Activated T-helper 1 cell treated with anti-CD3 and anti-CD28 coated beads, Interleukin-12 subunit alpha, Interleukin-12 subunit beta, Interleukin-2, Interleukin-4 antibody, amounts not matched to agents 30 ng/mL and 10 ng/mL and 1 ng/mL, durations not matched to agents 14 hours and 24 hours and 36 hours (primary cell): ENCODE results near the gene ANAPC2. TPM values are rescaled to one million over a fixed set of nuclear protein-coding genes. Genes with fewer than 3 reads are reported as not detected.

Experiments
- DNase-seq: peaks from one replicate; pipeline ENCODE4 v3.0.0; 2021; ENCODE audit warnings: low spot score
- H3K27ac Mint-ChIP-seq: one replicate; pipeline ENCODE4 v1.8.0; 2021; ENCODE audit warnings: mild to moderate bottlenecking, mixed read lengths
- H3K27me3 Mint-ChIP-seq: one replicate; pipeline ENCODE4 v1.8.0; 2022; ENCODE audit warnings: mild to moderate bottlenecking, moderate library complexity, mixed read lengths; ENCODE audit not compliant: insufficient read depth
- H3K36me3 Mint-ChIP-seq: one replicate; pipeline ENCODE4 v1.8.0; 2021; ENCODE audit warnings: low read depth, mixed read lengths
- H3K4me1 Mint-ChIP-seq: one replicate; pipeline ENCODE4 v1.8.0; 2021; ENCODE audit warnings: low read depth, mixed read lengths
- H3K4me3 Mint-ChIP-seq: one replicate; pipeline ENCODE4 v1.8.0; 2021; ENCODE audit warnings: mild to moderate bottlenecking, moderate library complexity, mixed read lengths
- H3K9me3 Mint-ChIP-seq: one replicate; pipeline ENCODE4 v1.8.0; 2021; ENCODE audit warnings: mixed read lengths
- intact Hi-C: fragments of 100-400 bp; cut with micrococcal nuclease; formaldehyde crosslinking; loops from one replicate; pipeline ENCODE4 v1.15.1; 2024
- total RNA-seq: library from RNA; stranded (reverse); gene quantifications from 2 replicates; pipeline ENCODE4 v1.2.3, GENCODE V29; 2022

Gene ANAPC2
- total RNA-seq, 1 donor from 2014 or later: 63.6 TPM

DNA sequence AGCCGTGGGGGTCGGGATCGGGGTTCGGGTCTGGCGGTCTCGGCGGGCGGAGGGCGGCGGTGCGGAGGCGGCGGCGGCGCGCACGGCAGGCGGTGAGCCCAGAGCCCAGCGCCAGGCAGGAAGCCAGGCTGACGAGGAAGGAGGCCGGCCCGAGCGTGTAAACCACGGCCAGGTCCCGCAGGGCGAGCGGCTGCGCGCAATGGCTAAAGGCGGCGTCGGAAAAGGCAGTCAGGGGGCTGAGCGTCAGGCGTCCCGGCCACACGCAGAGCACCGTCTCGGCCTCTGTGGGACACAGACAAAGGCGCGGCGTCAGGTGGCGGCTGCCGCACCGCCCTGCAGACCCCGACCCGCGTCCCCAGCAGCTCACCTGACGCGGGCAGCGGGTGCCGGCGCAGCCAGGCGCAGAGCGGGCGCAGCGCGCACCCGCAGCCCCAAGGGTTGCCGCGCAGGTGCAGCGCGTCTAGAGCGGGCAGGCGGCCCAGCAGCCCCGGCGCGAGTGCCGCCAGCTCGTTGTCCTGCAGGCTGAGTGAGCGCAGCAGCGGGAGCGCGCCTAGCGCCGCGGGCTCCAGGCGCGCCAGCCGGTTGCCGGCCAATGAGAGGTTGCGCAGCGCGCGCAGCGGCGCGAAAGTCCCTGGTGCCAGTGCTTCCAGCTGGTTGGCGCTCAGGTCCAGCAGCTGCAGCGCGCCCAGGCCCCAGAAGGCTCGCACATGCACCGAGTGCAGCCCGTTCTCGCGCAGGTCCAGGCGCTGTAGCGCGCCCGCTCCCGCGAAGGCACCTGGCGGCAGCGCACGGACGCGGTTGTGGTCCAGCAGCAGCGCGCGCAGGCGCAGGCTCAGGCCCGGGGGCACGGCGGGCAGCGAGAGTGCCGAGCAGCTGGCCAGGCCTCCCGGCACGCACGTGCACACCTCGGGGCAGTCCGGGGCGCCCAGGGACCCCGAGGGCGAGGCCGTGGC lies 19.2 kb downstream of the ANAPC2 start:
- H3K4me1 Mint-ChIP-seq: no peaks in the 10 kb centered on the region
- H3K36me3 Mint-ChIP-seq: no peaks in the 10 kb centered on the region
- intact Hi-C loops: loop anchor here (2.0 kb wide), 1 partner anchor 30 kb away; the partner anchor contains the start of gene GRIN1
- H3K9me3 Mint-ChIP-seq: no peaks in the 10 kb centered on the region
- DNase-seq: no peak
- H3K27me3 Mint-ChIP-seq: peaks cover 30% of the 10 kb centered on the region
- H3K4me3 Mint-ChIP-seq: no peak overlapping the region
- no peak overlapping the region for H3K27ac Mint-ChIP-seq

DNA sequence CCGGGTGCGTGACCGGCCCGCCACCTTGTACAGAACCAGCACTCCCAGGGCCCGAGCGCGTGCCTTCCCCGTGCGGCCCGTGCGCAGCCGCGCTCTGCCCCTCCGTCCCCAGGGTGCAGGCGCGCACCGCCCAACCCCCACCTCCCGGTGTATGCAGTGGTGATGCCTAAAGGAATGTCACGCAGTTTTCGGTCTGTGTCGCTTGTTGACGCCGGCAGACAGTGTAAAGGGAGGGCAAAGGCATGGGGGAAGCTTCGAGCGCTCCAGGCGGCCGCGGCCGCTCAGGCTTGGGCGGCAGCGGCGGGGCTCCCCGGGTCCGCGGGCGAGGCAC lies 19.8 kb downstream of the ANAPC2 start:
- intact Hi-C loops: loop anchor here (2.0 kb wide), 1 partner anchor 30 kb away; the partner anchor contains the start of gene GRIN1

DNA sequence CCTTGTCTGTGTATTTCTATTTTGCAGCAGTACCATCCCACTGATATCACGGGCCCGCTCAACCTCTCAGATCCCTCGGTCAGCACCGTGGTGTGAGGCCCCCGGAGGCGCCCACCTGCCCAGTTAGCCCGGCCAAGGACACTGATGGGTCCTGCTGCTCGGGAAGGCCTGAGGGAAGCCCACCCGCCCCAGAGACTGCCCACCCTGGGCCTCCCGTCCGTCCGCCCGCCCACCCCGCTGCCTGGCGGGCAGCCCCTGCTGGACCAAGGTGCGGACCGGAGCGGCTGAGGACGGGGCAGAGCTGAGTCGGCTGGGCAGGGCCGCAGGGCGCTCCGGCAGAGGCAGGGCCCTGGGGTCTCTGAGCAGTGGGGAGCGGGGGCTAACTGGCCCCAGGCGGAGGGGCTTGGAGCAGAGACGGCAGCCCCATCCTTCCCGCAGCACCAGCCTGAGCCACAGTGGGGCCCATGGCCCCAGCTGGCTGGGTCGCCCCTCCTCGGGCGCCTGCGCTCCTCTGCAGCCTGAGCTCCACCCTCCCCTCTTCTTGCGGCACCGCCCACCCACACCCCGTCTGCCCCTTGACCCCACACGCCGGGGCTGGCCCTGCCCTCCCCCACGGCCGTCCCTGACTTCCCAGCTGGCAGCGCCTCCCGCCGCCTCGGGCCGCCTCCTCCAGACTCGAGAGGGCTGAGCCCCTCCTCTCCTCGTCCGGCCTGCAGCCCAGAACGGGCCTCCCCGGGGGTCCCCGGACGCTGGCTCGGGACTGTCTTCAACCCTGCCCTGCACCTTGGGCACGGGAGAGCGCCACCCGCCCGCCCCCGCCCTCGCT lies 20.4 kb downstream of the ANAPC2 start:
- Mint-ChIP-seq H3K9me3 (no peaks in the 10 kb centered on the region), H3K27ac (no peak overlapping the region), H3K4me3 (no peak overlapping the region), H3K36me3 (no peaks in the 10 kb centered on the region), H3K4me1 (no peaks in the 10 kb centered on the region), H3K27me3 (peaks cover 23% of the 10 kb centered on the region)
- intact Hi-C loops: loop anchor here (2.0 kb wide), 1 partner anchor 29 kb away; the partner anchor contains the start of gene GRIN1
- DNase-seq: no peak

More for the DNA sequence above, 19.8 kb downstream of the ANAPC2 start:
- Mint-ChIP-seq H3K9me3 (no peaks in the 10 kb centered on the region), H3K4me1 (no peaks in the 10 kb centered on the region), H3K27me3 (peaks cover 26% of the 10 kb centered on the region), H3K36me3 (no peaks in the 10 kb centered on the region), H3K27ac (no peak overlapping the region), H3K4me3 (no peak overlapping the region)
- no peak for DNase-seq

DNA sequence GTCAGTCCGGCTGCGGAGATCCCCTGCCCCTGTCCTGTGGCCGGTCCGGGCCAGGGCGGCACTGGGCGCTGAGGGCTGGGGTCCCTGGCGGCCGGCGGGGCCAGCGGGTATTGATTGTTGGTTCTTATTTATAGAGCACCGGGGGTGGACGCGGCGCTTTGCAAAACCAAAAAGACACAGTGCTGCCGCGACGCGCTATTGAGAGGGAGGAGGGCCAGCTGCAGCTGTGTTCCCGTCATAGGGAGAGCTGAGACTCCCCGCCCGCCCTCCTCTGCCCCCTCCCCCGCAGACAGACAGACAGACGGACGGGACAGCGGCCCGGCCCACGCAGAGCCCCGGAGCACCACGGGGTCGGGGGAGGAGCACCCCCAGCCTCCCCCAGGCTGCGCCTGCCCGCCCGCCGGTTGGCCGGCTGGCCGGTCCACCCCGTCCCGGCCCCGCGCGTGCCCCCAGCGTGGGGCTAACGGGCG lies 21.0 kb downstream of the ANAPC2 start:
- H3K4me1 Mint-ChIP-seq: no peaks in the 10 kb centered on the region
- no peak overlapping the region for H3K27ac Mint-ChIP-seq
- peaks cover 23% of the 10 kb centered on the region for H3K27me3 Mint-ChIP-seq
- no peak for DNase-seq
- no peak overlapping the region for H3K4me3 Mint-ChIP-seq
- intact Hi-C loops: no loop called here
- no peaks in the 10 kb centered on the region for H3K36me3 Mint-ChIP-seq
- no peaks in the 10 kb centered on the region for H3K9me3 Mint-ChIP-seq

DNA sequence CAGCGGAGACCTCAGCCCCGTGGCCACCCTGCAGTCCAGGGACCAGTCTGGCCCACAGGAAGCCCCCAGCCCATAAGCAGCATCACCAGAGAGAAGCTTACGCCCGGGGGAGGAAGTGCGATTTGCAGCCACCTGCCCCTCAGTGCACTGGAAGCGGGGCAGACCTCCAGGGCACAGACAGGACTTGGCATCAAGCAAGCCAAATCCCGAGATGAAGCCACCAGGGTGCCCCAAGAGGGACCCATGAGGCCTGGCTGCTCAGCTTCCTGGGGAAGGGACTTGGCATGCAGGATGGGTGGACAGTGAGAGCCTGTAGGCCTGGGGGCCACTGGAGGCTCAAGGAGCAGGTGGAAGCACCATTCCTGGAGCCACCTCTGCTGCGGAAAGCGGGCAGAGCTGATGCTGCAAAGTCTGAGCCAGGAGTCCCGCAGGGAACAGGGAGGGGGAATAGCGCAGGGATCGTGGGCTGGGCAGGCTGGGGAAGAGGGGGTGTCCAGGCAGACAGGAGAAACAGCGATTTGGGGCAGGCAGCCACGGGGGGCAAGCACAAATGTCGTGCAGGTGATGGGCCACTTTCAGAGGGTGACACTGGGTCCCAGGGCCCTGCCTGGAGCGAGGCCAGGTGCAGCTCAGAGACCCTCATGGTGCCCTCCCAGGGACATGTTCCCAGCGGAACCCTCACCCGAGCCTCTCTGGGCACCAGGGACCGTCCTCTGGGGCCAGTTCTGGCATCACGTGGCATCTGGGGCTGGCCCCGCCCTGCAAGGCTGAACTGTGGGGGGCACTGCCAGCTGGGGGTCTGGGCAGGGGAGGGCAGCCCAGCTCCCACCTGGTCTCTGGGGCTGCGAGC lies 21.8 kb downstream of the ANAPC2 start:
- no peak overlapping the region for H3K4me3 Mint-ChIP-seq
- intact Hi-C loops: no loop called here
- no peak overlapping the region for H3K27ac Mint-ChIP-seq
- DNase-seq: no peak
- H3K4me1 Mint-ChIP-seq: no peaks in the 10 kb centered on the region
- no peaks in the 10 kb centered on the region for H3K9me3 Mint-ChIP-seq
- H3K36me3 Mint-ChIP-seq: no peaks in the 10 kb centered on the region
- peaks cover 22% of the 10 kb centered on the region for H3K27me3 Mint-ChIP-seq

DNA sequence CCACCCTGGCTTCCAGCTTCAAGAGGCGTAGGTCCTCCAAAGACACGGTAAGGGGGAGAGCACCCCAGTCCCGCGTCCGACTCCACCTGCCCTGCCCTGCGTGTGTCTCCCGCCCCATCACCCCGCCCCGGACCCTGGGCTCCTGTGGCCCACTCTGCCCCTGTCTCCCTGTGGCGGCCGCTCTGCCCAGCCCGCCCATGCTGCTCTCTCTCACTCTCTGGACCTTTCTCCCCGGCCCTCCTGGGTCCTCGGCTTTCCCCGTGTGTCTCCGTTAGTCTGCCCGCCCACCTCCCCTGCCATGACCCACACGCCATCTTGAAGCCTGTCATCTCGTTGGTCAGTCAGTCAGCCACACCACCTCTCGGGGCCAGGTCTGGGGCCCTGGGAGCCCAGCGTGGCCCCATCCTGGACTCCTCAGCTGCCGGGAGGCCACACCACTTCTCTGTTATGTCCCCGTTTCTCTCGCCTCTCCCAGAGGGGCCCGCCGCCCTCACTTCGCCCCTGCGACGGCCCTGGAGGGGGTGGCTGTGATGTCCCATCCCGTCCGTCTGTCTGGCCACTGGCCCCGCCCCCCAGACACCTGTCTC lies 23.0 kb downstream of the ANAPC2 start:
- Mint-ChIP-seq H3K36me3 (no peaks in the 10 kb centered on the region), H3K4me1 (no peaks in the 10 kb centered on the region), H3K4me3 (no peak overlapping the region), H3K9me3 (no peaks in the 10 kb centered on the region), H3K27ac (no peak overlapping the region), H3K27me3 (peaks cover 17% of the 10 kb centered on the region)
- DNase-seq: no peak
- intact Hi-C loops: no loop called here

DNA sequence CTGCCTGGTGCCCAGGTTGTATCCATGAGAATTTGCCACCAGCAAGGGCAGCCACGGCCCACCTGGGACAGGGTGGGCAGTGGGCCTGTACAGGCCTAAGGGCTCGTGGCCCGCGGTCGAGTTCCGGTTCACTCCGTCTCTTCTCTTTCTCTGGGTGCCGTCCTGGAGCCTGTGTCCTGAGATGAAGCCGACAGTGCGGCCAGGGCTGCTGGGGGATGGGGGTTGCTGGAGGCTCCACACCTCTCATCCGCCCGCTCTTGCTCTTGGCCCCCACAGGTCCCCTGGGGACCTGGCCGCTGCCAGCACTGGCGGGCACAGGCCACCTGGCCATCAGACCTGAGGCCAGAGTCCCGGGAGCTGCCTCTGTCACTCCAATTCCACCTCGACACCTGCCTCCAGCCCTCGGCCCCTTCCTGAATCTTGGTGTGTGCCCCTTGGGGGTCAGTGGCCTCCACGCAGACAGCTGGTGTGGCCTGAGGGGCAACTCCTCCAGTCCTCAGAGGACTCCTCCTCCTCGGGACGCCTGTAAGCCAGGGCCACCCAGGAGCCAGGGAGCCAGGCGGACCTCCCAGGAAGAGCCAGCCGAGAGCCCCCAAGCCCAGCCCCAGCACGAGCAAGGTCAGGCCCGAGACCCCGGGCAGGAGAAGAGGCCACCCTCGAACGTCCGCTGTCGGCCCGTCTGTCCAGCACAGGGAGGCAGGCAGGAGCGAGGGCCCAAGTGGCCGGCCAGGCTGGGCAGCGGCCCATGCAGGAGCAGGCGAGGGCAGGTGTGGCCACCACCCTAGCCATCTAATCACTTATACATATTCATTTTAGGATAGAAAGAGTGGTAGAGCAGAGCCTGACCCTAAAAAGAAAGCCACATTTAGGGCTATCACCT lies 23.8 kb downstream of the ANAPC2 start:
- intact Hi-C loops: loop anchor here (5.0 kb wide), 1 partner anchor 37 kb away; no protein-coding TSS in a partner anchor
- DNase-seq: no peak
- Mint-ChIP-seq H3K36me3 (no peaks in the 10 kb centered on the region), H3K9me3 (no peaks in the 10 kb centered on the region), H3K27ac (no peak overlapping the region), H3K27me3 (peaks cover 22% of the 10 kb centered on the region), H3K4me3 (no peak overlapping the region), H3K4me1 (no peaks in the 10 kb centered on the region)

DNA sequence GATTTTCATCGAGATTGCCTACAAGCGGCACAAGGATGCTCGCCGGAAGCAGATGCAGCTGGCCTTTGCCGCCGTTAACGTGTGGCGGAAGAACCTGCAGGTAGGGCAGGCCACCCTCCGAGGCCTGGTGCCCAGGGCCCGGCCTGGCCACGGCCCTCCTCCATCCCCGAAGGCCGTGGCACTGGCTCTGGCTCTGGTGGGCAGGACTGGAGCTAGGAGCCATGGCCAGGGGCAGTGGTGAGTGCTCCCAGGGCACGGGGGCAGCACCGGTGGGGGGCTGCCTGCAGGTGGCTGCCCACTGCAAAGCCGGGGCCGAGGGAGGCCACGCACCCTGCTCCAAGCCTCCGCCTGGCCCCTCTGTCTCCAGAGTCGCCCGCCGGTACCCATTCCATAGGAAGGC lies 24.6 kb downstream of the ANAPC2 start:
- intact Hi-C loops: loop anchor here (5.0 kb wide), 1 partner anchor 37 kb away; no protein-coding TSS in a partner anchor
- Mint-ChIP-seq H3K36me3 (no peaks in the 10 kb centered on the region), H3K4me1 (no peaks in the 10 kb centered on the region), H3K27me3 (peaks cover 27% of the 10 kb centered on the region), H3K27ac (no peak overlapping the region), H3K9me3 (no peaks in the 10 kb centered on the region), H3K4me3 (no peak overlapping the region)
- DNase-seq: no peak

DNA sequence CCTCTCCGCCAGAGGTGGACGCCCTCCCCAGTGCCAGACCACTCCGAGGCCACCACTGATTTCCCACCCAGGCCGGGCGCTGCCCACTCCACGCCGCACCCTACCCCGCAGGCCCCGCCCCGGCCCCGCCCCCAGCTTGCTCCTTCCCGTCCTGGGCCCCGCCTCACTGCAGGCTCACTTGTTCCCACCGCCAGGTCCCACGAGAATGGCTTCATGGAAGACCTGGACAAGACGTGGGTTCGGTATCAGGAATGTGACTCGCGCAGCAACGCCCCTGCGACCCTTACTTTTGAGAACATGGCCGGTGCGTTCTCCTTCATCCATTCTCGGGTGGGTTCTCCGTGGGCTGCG lies 25.0 kb downstream of the ANAPC2 start:
- Mint-ChIP-seq H3K9me3 (no peaks in the 10 kb centered on the region), H3K27ac (no peak overlapping the region), H3K4me1 (no peaks in the 10 kb centered on the region), H3K4me3 (no peak overlapping the region), H3K27me3 (peaks cover 31% of the 10 kb centered on the region), H3K36me3 (no peaks in the 10 kb centered on the region)
- no peak for DNase-seq
- intact Hi-C loops: loop anchor here (5.0 kb wide), 1 partner anchor 36 kb away; no protein-coding TSS in a partner anchor

DNA sequence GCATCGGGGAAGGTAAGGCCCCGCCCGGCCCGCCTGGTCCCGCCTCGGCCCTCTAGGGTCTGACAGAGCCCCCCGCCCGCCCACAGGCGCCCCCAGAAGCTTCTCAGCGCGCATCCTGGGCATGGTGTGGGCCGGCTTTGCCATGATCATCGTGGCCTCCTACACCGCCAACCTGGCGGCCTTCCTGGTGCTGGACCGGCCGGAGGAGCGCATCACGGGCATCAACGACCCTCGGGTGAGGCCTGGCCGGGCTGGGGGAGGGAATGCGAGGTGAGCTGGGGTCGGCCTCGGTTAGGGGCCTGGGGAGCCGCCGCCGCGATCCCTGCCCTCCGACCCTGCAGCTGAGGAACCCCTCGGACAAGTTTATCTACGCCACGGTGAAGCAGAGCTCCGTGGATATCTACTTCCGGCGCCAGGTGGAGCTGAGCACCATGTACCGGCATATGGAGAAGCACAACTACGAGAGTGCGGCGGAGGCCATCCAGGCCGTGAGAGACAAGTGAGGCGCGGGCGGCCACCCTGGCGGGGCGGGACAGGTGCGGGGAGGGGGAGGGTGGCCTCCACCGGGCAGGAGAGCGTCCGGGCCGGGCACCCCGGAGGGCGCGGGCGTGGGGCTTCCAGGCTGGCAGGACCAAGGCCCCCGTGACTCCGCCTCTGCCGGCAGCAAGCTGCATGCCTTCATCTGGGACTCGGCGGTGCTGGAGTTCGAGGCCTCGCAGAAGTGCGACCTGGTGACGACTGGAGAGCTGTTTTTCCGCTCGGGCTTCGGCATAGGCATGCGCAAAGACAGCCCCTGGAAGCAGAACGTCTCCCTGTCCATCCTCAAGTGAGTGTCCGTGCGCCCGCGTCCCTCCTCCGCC lies 25.6 kb downstream of the ANAPC2 start:
- DNase-seq: no peak
- H3K4me1 Mint-ChIP-seq: no peaks in the 10 kb centered on the region
- intact Hi-C loops: loop anchor here (5.0 kb wide), 1 partner anchor 35 kb away; no protein-coding TSS in a partner anchor
- H3K4me3 Mint-ChIP-seq: no peak overlapping the region
- H3K9me3 Mint-ChIP-seq: no peaks in the 10 kb centered on the region
- no peaks in the 10 kb centered on the region for H3K36me3 Mint-ChIP-seq
- H3K27ac Mint-ChIP-seq: no peak overlapping the region
- H3K27me3 Mint-ChIP-seq: peaks cover 35% of the 10 kb centered on the region
